Mammary epithelial cell (primary cell): ENCODE measurements around the gene FAF1.

ENCODE experiments used
- CTCF ChIP-seq, 2 donors: IDR thresholded peaks in 1 of 2; conservative IDR thresholded peaks in 1 of 2; 2 replicates each; pipeline ENCODE4 v1.5.1; 2011 to 2012; ENCODE audit warnings: inconsistent platforms in 2 of 2, low read length in 2 of 2, mild to moderate bottlenecking in 2 of 2, control low read depth in 1 of 2, low read depth in 1 of 2; ENCODE audit not compliant: insufficient read depth in 1 of 2; ENCODE audit errors: extremely low read depth in 1 of 2
- EZH2 ChIP-seq: IDR thresholded peaks from 2 replicates; pipeline ENCODE4 v1.6.1; 2012; ENCODE audit warnings: low read length, inconsistent platforms, borderline replicate concordance

DNA sequence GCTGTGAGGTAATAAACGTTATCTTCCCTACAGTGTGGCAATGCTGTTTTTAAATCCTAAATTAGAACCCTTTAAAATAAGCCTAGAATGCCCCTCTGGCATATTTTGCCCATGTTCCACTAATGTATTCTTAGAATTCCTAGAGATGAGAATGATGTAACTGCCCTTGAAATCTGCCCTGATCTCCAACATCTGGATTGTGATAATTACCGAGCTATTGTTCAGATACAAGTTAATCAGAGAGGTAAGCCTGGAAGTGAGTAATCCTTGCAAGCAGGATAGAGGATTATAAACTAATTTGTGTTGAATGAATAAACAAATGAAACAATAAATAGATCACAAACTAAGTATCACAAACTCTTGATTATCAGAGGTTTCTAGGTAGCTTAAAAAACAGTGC is 429.0 kb downstream of the FAF1 start:
- no peak for TF ChIP-seq EZH2
- no peak for TF ChIP-seq CTCF (conservative IDR thresholded peaks at IDR 0.05 in 1 of 2, IDR thresholded peaks at IDR 0.05 in 1 of 2; ENCODE audit: extremely low read depth in 1 of 2, insufficient read depth in 1 of 2, low read depth in 1 of 2, low read length in 2 of 2)
